ENCODE results near the gene FOXO4. TPM values are rescaled to one million over a fixed set of nuclear protein-coding genes. Genes with fewer than 3 reads are reported as not detected.

The FOXO4 gene
- total and polyA plus RNA-seq, 2 of the 13 experiments (the other 11 are each of a cell fraction or from before 2014, with no cell fraction given) = 5.1 to 5.7 TPM

DNA sequence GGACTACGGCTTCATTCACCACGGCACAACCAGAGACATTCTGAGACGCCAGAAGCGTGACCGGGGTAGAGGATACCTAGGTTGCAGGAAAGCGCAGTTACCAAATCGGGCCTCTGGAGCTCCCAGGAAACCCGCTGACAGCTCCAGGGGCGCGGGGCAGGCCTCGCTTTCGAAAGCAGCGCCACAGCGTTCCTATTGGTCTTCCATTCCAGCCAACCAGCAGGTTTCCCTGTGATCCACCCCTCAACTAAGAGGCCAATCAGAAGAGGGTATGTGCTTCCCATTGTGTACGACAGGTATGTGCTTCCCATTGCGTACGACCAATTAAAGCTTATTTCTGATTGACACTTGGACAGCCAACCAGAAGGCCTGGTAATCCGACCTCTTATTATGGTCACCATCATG is 42.4 kb upstream of the FOXO4 start:
- no peak overlapping the region for H2AFZ ChIP-seq (ENCODE audit: low read length)
- no peaks in the 10 kb centered on the region for H3K79me2 ChIP-seq (ENCODE audit: insufficient read depth, low read length)
- H3K4me3 ChIP-seq (replicated peaks in 1 of 3; ENCODE audit: insufficient read depth in 1 of 3, low read depth in 2 of 3, low read length in 3 of 3) = no peak overlapping the region
- FAIRE-seq = no peak
- ChIA-PET CTCF (ENCODE audit: low intra/inter-chr PET ratio, low total read pairs) (no interaction called here), POLR2A (no interaction called here)
- TF ChIP-seq MLLT10 (CRISPR knock-in tag; IDR thresholded peaks at IDR 0.05) (no peak), HNF4A (CRISPR knock-in tag; IDR thresholded peaks at IDR 0.05) (no peak), NFKB2 (CRISPR knock-in tag; IDR thresholded peaks at IDR 0.05; ENCODE audit: borderline replicate concordance) (no peak), ZNF460 (CRISPR knock-in tag; IDR thresholded peaks at IDR 0.05; ENCODE audit: borderline replicate concordance) (no peak), FOXO1 (CRISPR knock-in tag; IDR thresholded peaks at IDR 0.05) (no peak), CHD2 (IDR thresholded peaks at IDR 0.05; ENCODE audit: low read depth, low read length) (no peak)
- TF ChIP-seq, protein P1, sequence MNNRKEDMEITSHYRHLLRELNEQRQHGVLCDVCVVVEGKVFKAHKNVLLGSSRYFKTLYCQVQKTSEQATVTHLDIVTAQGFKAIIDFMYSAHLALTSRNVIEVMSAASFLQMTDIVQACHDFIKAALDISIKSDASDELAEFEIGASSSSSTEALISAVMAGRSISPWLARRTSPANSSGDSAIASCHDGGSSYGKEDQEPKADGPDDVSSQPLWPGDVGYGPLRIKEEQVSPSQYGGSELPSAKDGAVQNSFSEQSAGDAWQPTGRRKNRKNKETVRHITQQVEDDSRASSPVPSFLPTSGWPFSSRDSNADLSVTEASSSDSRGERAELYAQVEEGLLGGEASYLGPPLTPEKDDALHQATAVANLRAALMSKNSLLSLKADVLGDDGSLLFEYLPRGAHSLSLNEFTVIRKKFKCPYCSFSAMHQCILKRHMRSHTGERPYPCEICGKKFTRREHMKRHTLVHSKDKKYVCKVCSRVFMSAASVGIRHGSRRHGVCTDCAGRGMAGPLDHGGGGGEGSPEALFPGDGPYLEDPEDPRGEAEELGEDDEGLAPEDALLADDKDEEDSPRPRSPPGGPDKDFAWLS (CRISPR knock-in tag; IDR thresholded peaks at IDR 0.05; ENCODE audit: borderline replicate concordance) = no peak
- TF ChIP-seq, protein P2, sequence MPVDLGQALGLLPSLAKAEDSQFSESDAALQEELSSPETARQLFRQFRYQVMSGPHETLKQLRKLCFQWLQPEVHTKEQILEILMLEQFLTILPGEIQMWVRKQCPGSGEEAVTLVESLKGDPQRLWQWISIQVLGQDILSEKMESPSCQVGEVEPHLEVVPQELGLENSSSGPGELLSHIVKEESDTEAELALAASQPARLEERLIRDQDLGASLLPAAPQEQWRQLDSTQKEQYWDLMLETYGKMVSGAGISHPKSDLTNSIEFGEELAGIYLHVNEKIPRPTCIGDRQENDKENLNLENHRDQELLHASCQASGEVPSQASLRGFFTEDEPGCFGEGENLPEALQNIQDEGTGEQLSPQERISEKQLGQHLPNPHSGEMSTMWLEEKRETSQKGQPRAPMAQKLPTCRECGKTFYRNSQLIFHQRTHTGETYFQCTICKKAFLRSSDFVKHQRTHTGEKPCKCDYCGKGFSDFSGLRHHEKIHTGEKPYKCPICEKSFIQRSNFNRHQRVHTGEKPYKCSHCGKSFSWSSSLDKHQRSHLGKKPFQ (CRISPR knock-in tag; IDR thresholded peaks at IDR 0.05; ENCODE audit: insufficient replicate concordance) = no peak
- H3K27ac ChIP-seq (ENCODE audit: extremely low read length, insufficient read depth, low read length) = no peak overlapping the region
- H4K20me1 ChIP-seq (ENCODE audit: insufficient read depth, low read length) = no peaks in the 10 kb centered on the region
- H3K9me3 ChIP-seq (ENCODE audit: low read length) = no peaks in the 10 kb centered on the region
- no TSS peak for BruUV-seq (replicated peaks)
- no peaks in the 10 kb centered on the region for H3K36me3 ChIP-seq (replicated peaks in 1 of 2; ENCODE audit: control insufficient read depth in 1 of 2, insufficient read depth in 2 of 2, low read length in 2 of 2)
- DNase-seq (ENCODE audit: low spot score) = no peak
- intact Hi-C loops (cut with micrococcal nuclease; ENCODE audit: unreplicated experiment) = no loop called here
- no peak overlapping the region for H3K4me2 ChIP-seq (ENCODE audit: low read depth, low read length)
- 100% methylated on average over 4 of the region's 18 CpGs for WGBS (ENCODE audit: low lambda C conversion rate)
- in situ Hi-C loops (cut with HindIII; ENCODE audit: extremely low pct_ligation_motif_present, low pct_unique_long_range_greater_than_20kb) = no loop called here
- no peak for ATAC-seq
- H3K27me3 ChIP-seq (ENCODE audit: control insufficient read depth in 1 of 2, insufficient read depth in 2 of 2, low read length in 2 of 2) = no peaks in the 10 kb centered on the region
- H3K9ac ChIP-seq (ENCODE audit: insufficient read depth, low read depth, low read length) = no peak overlapping the region
- no peaks in the 10 kb centered on the region for H3K4me1 ChIP-seq (ENCODE audit: insufficient read depth, low read length)

All from HepG2 (cell line).